Osteoblast (primary cell): ENCODE results near the gene RNF5. TPM values are rescaled to one million over a fixed set of nuclear protein-coding genes. Genes with fewer than 3 reads are reported as not detected.
"Not testable (repeated sequence)": the region's sequence is repeated elsewhere in the genome, so short reads cannot be mapped to it uniquely, and the experiment has no call there.

Source experiments
- DNase-seq: peaks from one replicate; pipeline ENCODE4 v3.0.0; 2011; ENCODE audit warnings: low spot score, mixed read lengths; ENCODE audit not compliant: insufficient read length; ENCODE audit errors: missing footprints
- H2AFZ ChIP-seq: 2 replicates; pipeline ENCODE4 v1.6.0; 2011; ENCODE audit warnings: mild to moderate bottlenecking, low read length
- H3K27ac ChIP-seq: 2 replicates; pipeline ENCODE4 v1.5.1; 2011; ENCODE audit warnings: mild to moderate bottlenecking, low read depth, low read length, moderate library complexity
- H3K27me3 ChIP-seq: 2 replicates; pipeline ENCODE4 v1.6.0; 2012; ENCODE audit warnings: mild to moderate bottlenecking, control low read depth, inconsistent platforms, low read length, moderate library complexity; ENCODE audit not compliant: insufficient read depth
- H3K36me3 ChIP-seq: 2 replicates; pipeline ENCODE4 v1.5.1; 2011; ENCODE audit warnings: mild to moderate bottlenecking, low read length, control low read depth, moderate library complexity; ENCODE audit not compliant: insufficient read depth
- H3K4me1 ChIP-seq: 2 replicates; pipeline ENCODE4 v1.5.1; 2011; ENCODE audit warnings: mild to moderate bottlenecking, low read length, control low read depth, moderate library complexity; ENCODE audit not compliant: insufficient read depth
- H3K4me2 ChIP-seq: 2 replicates; pipeline ENCODE4 v1.6.0; 2011; ENCODE audit warnings: mild to moderate bottlenecking, low read length; ENCODE audit not compliant: insufficient read depth
- H3K4me3 ChIP-seq: fragments of 200-600 bp; sonication (generic); 3 replicates; pipeline ENCODE4 v1.5.1; 2012; ENCODE audit warnings: mild to moderate bottlenecking, low read length, inconsistent platforms; ENCODE audit not compliant: insufficient read depth
- H3K79me2 ChIP-seq: 2 replicates; pipeline ENCODE4 v1.6.0; 2012; ENCODE audit warnings: mild to moderate bottlenecking, low read length, control low read depth, inconsistent platforms; ENCODE audit not compliant: insufficient read depth
- H3K9me3 ChIP-seq: 2 replicates; pipeline ENCODE4 v1.5.1; 2011; ENCODE audit warnings: low read depth, low read length, control low read depth
- H4K20me1 ChIP-seq: 2 replicates; pipeline ENCODE4 v1.6.0; 2012; ENCODE audit warnings: mild to moderate bottlenecking, low read length, control low read depth; ENCODE audit not compliant: insufficient read depth
- total RNA-seq: library from RNA; depleted of rRNA; stranded (reverse); fragments of >200 nt; gene quantifications from 2 replicates; pipeline ENCODE4 v1.2.3, GENCODE V29; 2012
- TF ChIP-seq, protein P1 (sequence below): IDR thresholded peaks from 2 replicates; pipeline ENCODE4 v1.5.1; 2011; ENCODE audit warnings: mild to moderate bottlenecking, low read depth, low read length, moderate library complexity; ENCODE audit errors: extremely low read depth

RNF5 gene
- total RNA-seq, 1 donor, result 32.9 TPM

DNA sequence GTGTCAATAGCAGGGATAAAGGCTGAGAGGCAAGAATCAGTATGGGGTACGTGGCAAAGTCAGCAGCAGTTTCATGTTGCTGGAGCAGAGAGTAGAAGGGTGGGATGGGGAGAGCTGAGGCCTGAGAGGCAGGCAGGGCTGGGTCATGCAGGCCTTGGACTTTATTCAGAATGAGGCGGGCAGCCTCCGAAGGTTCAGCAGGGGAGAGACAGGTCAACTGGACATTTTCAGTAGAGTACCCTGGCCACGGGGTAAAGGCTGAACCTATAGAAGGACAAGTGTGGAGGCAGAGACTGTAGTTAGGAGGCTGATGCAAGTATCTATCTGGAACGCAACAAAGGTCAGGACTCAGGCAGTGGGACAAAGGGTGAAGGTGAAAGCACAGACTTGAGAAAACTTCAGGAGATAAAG, 32.0 kb downstream of the RNF5 start:
- no peaks in the 10 kb centered on the region for H3K79me2 ChIP-seq
- no peaks in the 10 kb centered on the region for H3K36me3 ChIP-seq
- no peak overlapping the region for H3K4me2 ChIP-seq
- no peak for DNase-seq
- H3K9me3 ChIP-seq, result no peaks in the 10 kb centered on the region
- no peaks in the 10 kb centered on the region for H3K4me1 ChIP-seq
- TF ChIP-seq, protein P1, sequence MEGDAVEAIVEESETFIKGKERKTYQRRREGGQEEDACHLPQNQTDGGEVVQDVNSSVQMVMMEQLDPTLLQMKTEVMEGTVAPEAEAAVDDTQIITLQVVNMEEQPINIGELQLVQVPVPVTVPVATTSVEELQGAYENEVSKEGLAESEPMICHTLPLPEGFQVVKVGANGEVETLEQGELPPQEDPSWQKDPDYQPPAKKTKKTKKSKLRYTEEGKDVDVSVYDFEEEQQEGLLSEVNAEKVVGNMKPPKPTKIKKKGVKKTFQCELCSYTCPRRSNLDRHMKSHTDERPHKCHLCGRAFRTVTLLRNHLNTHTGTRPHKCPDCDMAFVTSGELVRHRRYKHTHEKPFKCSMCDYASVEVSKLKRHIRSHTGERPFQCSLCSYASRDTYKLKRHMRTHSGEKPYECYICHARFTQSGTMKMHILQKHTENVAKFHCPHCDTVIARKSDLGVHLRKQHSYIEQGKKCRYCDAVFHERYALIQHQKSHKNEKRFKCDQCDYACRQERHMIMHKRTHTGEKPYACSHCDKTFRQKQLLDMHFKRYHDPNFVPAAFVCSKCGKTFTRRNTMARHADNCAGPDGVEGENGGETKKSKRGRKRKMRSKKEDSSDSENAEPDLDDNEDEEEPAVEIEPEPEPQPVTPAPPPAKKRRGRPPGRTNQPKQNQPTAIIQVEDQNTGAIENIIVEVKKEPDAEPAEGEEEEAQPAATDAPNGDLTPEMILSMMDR, result no peak
- H3K27ac ChIP-seq, result no peak overlapping the region
- no peaks in the 10 kb centered on the region for H4K20me1 ChIP-seq
- no peak overlapping the region for H3K4me3 ChIP-seq
- H3K27me3 ChIP-seq, result peaks cover 7% of the 10 kb centered on the region
- no peak overlapping the region for H2AFZ ChIP-seq

DNA sequence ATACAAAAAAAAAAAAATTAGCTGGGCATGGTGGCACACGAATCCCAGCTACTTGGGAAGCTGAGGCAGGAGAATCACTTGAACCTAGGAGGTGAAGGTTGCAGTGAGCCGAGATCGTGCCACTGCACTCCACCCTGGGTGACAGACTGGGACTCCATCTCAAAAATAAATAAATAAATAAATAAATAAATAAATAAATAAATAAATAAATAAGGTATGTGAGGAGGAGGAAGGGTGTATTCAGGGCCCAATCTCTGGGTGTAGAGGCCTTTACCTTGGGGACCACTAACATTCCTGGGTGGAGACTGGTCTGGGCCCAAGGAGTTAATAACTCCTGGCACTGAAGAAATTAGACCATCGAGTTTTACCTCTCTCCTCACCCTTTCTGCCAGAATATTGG, 33.2 kb downstream of the RNF5 start:
- not testable (repeated sequence) for H3K27ac ChIP-seq, H4K20me1 ChIP-seq, H3K79me2 ChIP-seq, H3K4me3 ChIP-seq, H3K4me1 ChIP-seq, H3K4me2 ChIP-seq, H3K27me3 ChIP-seq, H2AFZ ChIP-seq, H3K36me3 ChIP-seq, H3K9me3 ChIP-seq
- peak; percentile 14 for DNase-seq

DNA sequence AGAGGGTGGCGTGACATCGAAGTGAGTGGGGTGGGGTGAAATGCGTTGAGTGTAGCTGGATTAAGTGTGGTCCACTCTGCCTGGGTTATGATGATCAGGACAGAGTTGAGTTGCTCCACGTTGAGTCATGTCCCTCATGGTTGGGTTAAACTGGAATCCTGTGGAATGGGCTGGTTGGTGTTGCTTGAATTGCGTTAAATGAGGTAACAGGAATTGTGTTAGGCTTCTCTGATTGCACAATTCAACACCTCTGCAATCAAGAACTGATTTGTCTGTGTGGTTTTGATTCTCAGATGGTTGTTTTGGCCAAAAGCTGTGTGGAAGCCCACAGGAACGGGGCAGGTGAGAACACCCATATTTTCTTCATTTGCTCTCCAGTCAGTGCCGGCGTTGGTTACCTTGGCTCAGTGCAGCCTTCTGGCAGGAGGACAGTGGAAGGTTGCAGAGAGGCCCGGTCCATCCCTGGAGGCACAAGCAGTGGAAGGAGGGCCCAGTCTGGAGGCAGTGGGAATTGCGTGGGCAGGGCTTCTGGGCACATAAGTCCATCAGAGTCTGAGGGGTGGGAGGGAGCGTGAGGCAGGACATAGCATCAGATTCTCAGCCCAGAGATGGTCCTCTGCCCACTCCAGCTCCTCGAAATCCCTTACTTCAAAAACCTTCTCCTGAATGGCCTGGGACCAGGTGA, 34.0 kb downstream of the RNF5 start:
- H3K27me3 ChIP-seq, result peaks cover 7% of the 10 kb centered on the region
- no peak overlapping the region for H3K4me3 ChIP-seq
- no peaks in the 10 kb centered on the region for H3K4me1 ChIP-seq
- H3K4me2 ChIP-seq, result no peak overlapping the region
- no peaks in the 10 kb centered on the region for H3K79me2 ChIP-seq
- no peaks in the 10 kb centered on the region for H4K20me1 ChIP-seq
- no peak overlapping the region for H2AFZ ChIP-seq
- no peaks in the 10 kb centered on the region for H3K9me3 ChIP-seq
- DNase-seq, result peak; percentile 6
- TF ChIP-seq, protein P1, result no peak
- no peak overlapping the region for H3K27ac ChIP-seq
- no peaks in the 10 kb centered on the region for H3K36me3 ChIP-seq

DNA sequence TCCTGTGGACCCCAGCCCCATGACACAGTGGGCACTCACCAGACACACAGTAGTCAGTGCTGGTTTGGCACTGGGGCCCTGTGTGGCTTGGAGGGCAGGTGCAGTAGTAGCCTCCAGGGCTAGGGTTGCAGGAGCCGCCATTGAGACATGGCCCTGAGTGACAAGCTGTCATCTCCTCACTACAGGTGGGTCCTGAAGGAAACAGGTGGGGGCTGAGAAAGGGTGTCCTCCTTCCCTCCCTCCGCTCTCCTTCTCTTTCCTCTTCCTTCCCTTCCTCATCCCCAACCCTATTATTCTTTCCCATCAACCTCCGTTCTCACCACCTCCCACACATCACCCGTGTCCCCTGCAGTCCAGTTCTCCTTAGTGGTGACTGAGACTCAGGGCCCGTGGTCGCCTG, 35.4 kb downstream of the RNF5 start:
- no peaks in the 10 kb centered on the region for H4K20me1 ChIP-seq
- H3K9me3 ChIP-seq, result no peaks in the 10 kb centered on the region
- no peak overlapping the region for H3K27ac ChIP-seq
- H3K4me3 ChIP-seq, result no peak overlapping the region
- H3K27me3 ChIP-seq, result peaks cover 11% of the 10 kb centered on the region
- no peaks in the 10 kb centered on the region for H3K79me2 ChIP-seq
- no peaks in the 10 kb centered on the region for H3K4me1 ChIP-seq
- no peak overlapping the region for H3K4me2 ChIP-seq
- no peaks in the 10 kb centered on the region for H3K36me3 ChIP-seq
- H2AFZ ChIP-seq, result no peak overlapping the region
- TF ChIP-seq, protein P1, result no peak
- peak; percentile 32 for DNase-seq
